ENCODE measurements around the gene NR1H3.

The NR1H3 gene

GRCh38 chr11:47267876-47268275 is 10.1 kb downstream of the NR1H3 start:
- Mint-ChIP-seq H3K4me1 (peaks cover 39% of the 10 kb centered on the region), H3K4me3 (no peak overlapping the region)

GRCh38 chr11:47268448-47269001 is 10.7 kb downstream of the NR1H3 start:
- Mint-ChIP-seq H3K36me3 (ENCODE audit: insufficient read depth) (peaks cover 14% of the 10 kb centered on the region), H3K4me1 (peaks cover 42% of the 10 kb centered on the region), H3K9me3 (no peaks in the 10 kb centered on the region), H3K27me3 (no peaks in the 10 kb centered on the region), H3K4me3 (peak overlapping the region; percentile 69), H3K27ac (ENCODE audit: low read depth) (peak overlapping the region; percentile 91)
- DNase-seq (ENCODE audit: low spot score in 2 of 2) (no peak), ATAC-seq (replicated peaks; ENCODE audit: extremely low read depth, poor library complexity, severe bottlenecking) (no peak)

More at GRCh38 chr11:47267876-47268275, 10.1 kb downstream of the NR1H3 start:
- DNase-seq (ENCODE audit: low spot score in 2 of 2) = no peak
- ATAC-seq (replicated peaks; ENCODE audit: extremely low read depth, poor library complexity, severe bottlenecking) = no peak
- no peaks in the 10 kb centered on the region for H3K9me3 Mint-ChIP-seq
- H3K36me3 Mint-ChIP-seq (ENCODE audit: insufficient read depth) = peaks cover 12% of the 10 kb centered on the region
- no peak overlapping the region for H3K27ac Mint-ChIP-seq (ENCODE audit: low read depth)
- H3K27me3 Mint-ChIP-seq = no peaks in the 10 kb centered on the region

GRCh38 chr11:47269002-47269828 is 11.4 kb downstream of the NR1H3 start:
- Mint-ChIP-seq H3K27ac (ENCODE audit: low read depth) (peak overlapping the region; percentile 91), H3K4me1 (peaks cover 42% of the 10 kb centered on the region)

GRCh38 chr11:47269829-47270305 is 12.1 kb downstream of the NR1H3 start, which contains the start of gene MADD:
Gene MADD (plus strand): TSS chr11:47270133.
- Mint-ChIP-seq H3K36me3 (ENCODE audit: insufficient read depth) (peaks cover 21% of the 10 kb centered on the region), H3K27ac (ENCODE audit: low read depth) (peak within 1 kb of the TSS; percentile 91), H3K4me3 (peak within 1 kb of the TSS; percentile 69), H3K4me1 (peaks cover 42% of the 10 kb centered on the region), H3K27me3 (no peaks in the 10 kb centered on the region), H3K9me3 (no peaks in the 10 kb centered on the region)
- ATAC-seq (replicated peaks; ENCODE audit: extremely low read depth, poor library complexity, severe bottlenecking) (peak; percentile 82), DNase-seq (ENCODE audit: low spot score in 2 of 2) (peak; percentile 86)

More at GRCh38 chr11:47269002-47269828, 11.4 kb downstream of the NR1H3 start:
- no peaks in the 10 kb centered on the region for H3K27me3 Mint-ChIP-seq
- peak; percentile 59 for ATAC-seq (replicated peaks; ENCODE audit: extremely low read depth, poor library complexity, severe bottlenecking)
- H3K36me3 Mint-ChIP-seq (ENCODE audit: insufficient read depth) = peaks cover 14% of the 10 kb centered on the region
- peak; percentile 68 to 72 for DNase-seq (ENCODE audit: low spot score in 2 of 2)
- peak overlapping the region; percentile 69 for H3K4me3 Mint-ChIP-seq
- no peaks in the 10 kb centered on the region for H3K9me3 Mint-ChIP-seq

- peak overlapping the region; percentile 69 for H3K4me3 Mint-ChIP-seq
- peak; percentile 27 to 54 for DNase-seq (ENCODE audit: low spot score in 2 of 2)
These were observed 12.8 kb downstream of the NR1H3 start for GRCh38 chr11:47270331-47271271.

GRCh38 chr11:47271328-47271727 is 13.5 kb downstream of the NR1H3 start:
- no peaks in the 10 kb centered on the region for H3K9me3 Mint-ChIP-seq
- no peak for DNase-seq (ENCODE audit: low spot score in 2 of 2)

More at GRCh38 chr11:47270331-47271271, 12.8 kb downstream of the NR1H3 start:
- Mint-ChIP-seq H3K9me3 (no peaks in the 10 kb centered on the region), H3K36me3 (ENCODE audit: insufficient read depth) (peaks cover 22% of the 10 kb centered on the region), H3K27me3 (no peaks in the 10 kb centered on the region), H3K4me1 (peaks cover 42% of the 10 kb centered on the region), H3K27ac (ENCODE audit: low read depth) (peak overlapping the region; percentile 65)
- ATAC-seq (replicated peaks; ENCODE audit: extremely low read depth, poor library complexity, severe bottlenecking) = peak; percentile 24

GRCh38 chr11:47271961-47272661 is 14.3 kb downstream of the NR1H3 start:
- no peak for DNase-seq (ENCODE audit: low spot score in 2 of 2)
- Mint-ChIP-seq H3K36me3 (ENCODE audit: insufficient read depth) (peaks cover 36% of the 10 kb centered on the region), H3K9me3 (no peaks in the 10 kb centered on the region), H3K4me1 (peaks cover 50% of the 10 kb centered on the region), H3K27ac (ENCODE audit: low read depth) (peak overlapping the region; percentile 65), H3K27me3 (no peaks in the 10 kb centered on the region), H3K4me3 (peak overlapping the region; percentile 28)
- no peak for ATAC-seq (replicated peaks; ENCODE audit: extremely low read depth, poor library complexity, severe bottlenecking)

More at GRCh38 chr11:47271328-47271727, 13.5 kb downstream of the NR1H3 start:
- no peak for ATAC-seq (replicated peaks; ENCODE audit: extremely low read depth, poor library complexity, severe bottlenecking)
- Mint-ChIP-seq H3K27ac (ENCODE audit: low read depth) (peak overlapping the region; percentile 65), H3K27me3 (no peaks in the 10 kb centered on the region), H3K4me3 (peak overlapping the region; percentile 69), H3K36me3 (ENCODE audit: insufficient read depth) (peaks cover 28% of the 10 kb centered on the region), H3K4me1 (peaks cover 48% of the 10 kb centered on the region)

- peaks cover 50% of the 10 kb centered on the region for H3K4me1 Mint-ChIP-seq
- ATAC-seq (replicated peaks; ENCODE audit: extremely low read depth, poor library complexity, severe bottlenecking) (no peak), DNase-seq (ENCODE audit: low spot score in 2 of 2) (no peak)
- H3K9me3 Mint-ChIP-seq = no peaks in the 10 kb centered on the region
- peak overlapping the region; percentile 28 for H3K4me3 Mint-ChIP-seq
- H3K27ac Mint-ChIP-seq (ENCODE audit: low read depth) = peak overlapping the region; percentile 65
- no peaks in the 10 kb centered on the region for H3K27me3 Mint-ChIP-seq
- H3K36me3 Mint-ChIP-seq (ENCODE audit: insufficient read depth) = peaks cover 41% of the 10 kb centered on the region
These were observed 14.9 kb downstream of the NR1H3 start for GRCh38 chr11:47272706-47273105.

GRCh38 chr11:47274495-47275235 is 16.9 kb downstream of the NR1H3 start:
- H3K27ac Mint-ChIP-seq (ENCODE audit: low read depth) = no peak overlapping the region
- no peak for DNase-seq (ENCODE audit: low spot score in 2 of 2)
- peaks cover 35% of the 10 kb centered on the region for H3K4me1 Mint-ChIP-seq
- ATAC-seq (replicated peaks; ENCODE audit: extremely low read depth, poor library complexity, severe bottlenecking) = no peak
- peaks cover 47% of the 10 kb centered on the region for H3K36me3 Mint-ChIP-seq (ENCODE audit: insufficient read depth)
- no peak overlapping the region for H3K4me3 Mint-ChIP-seq
- H3K9me3 Mint-ChIP-seq = no peaks in the 10 kb centered on the region
- H3K27me3 Mint-ChIP-seq = no peaks in the 10 kb centered on the region

- Mint-ChIP-seq H3K36me3 (ENCODE audit: insufficient read depth) (peaks cover 64% of the 10 kb centered on the region), H3K27ac (ENCODE audit: low read depth) (no peak overlapping the region), H3K27me3 (no peaks in the 10 kb centered on the region), H3K4me3 (no peak overlapping the region), H3K9me3 (no peaks in the 10 kb centered on the region), H3K4me1 (peaks cover 20% of the 10 kb centered on the region)
- ATAC-seq (replicated peaks; ENCODE audit: extremely low read depth, poor library complexity, severe bottlenecking) (no peak), DNase-seq (ENCODE audit: low spot score in 2 of 2) (no peak)
These were observed 19.1 kb downstream of the NR1H3 start for GRCh38 chr11:47276923-47277322.

- ATAC-seq (replicated peaks; ENCODE audit: extremely low read depth, poor library complexity, severe bottlenecking) (no peak), DNase-seq (ENCODE audit: low spot score in 2 of 2) (no peak)
- H3K27ac Mint-ChIP-seq (ENCODE audit: low read depth) = no peak overlapping the region
- H3K4me3 Mint-ChIP-seq = no peak overlapping the region
- H3K27me3 Mint-ChIP-seq = no peaks in the 10 kb centered on the region
- no peaks in the 10 kb centered on the region for H3K9me3 Mint-ChIP-seq
- H3K36me3 Mint-ChIP-seq (ENCODE audit: insufficient read depth) = peaks cover 71% of the 10 kb centered on the region
- peaks cover 9% of the 10 kb centered on the region for H3K4me1 Mint-ChIP-seq
These were observed 20.3 kb downstream of the NR1H3 start for GRCh38 chr11:47278058-47278457.

All from central memory CD8-positive, alpha-beta T cell (primary cell).